ENCODE results near the gene PRKN.

DNA sequence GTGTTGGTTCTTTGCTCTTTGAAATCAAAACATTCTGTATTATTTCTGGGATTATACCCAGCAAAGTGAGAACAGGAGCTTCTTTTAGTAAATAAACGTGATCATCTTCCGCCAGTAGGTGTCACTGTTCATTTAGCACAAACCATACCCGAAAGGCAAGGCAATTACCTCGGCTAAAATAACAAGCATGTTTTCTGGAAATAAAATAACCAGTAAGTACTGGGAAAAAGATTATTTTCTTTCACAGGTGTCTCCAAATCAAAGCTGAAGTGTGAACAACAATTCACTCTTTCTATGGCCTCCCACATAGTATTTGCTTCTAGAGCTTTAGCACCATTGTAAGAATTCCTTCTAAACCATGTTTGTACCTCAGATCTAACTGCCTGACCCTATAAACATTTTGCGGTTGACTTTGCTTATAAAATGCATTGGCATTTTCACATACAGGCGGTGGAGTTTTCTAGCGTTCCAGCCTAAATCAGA is 1309.1 kb downstream of the PRKN start:
- TF ChIP-seq CTCF (IDR thresholded peaks at IDR 0.05), result peak; percentile 59
- TF ChIP-seq ZFX (IDR thresholded peaks at IDR 0.05; ENCODE audit: borderline replicate concordance), result no peak

Data from 22Rv1 (cell line).